NCI-H460 (cell line): ENCODE data around the gene GRIFIN. TPM values are rescaled to one million over a fixed set of nuclear protein-coding genes. Genes with fewer than 3 reads are reported as not detected.

Source experiments
- DNase-seq: peaks from one replicate; pipeline ENCODE4 v3.0.0-alpha.2; 2016; ENCODE audit warnings: low read depth; ENCODE audit errors: extremely low read depth
- total RNA-seq: library from RNA; depleted of rRNA; stranded (reverse); fragments of >200 nt; shearing (Covaris generic); gene quantifications from 2 replicates; pipeline ENCODE4 v1.2.3, GENCODE V29; 2014; rRNA removed

The GRIFIN gene
- total RNA-seq, 1 experiment from 2014 or later, result not detected

DNA sequence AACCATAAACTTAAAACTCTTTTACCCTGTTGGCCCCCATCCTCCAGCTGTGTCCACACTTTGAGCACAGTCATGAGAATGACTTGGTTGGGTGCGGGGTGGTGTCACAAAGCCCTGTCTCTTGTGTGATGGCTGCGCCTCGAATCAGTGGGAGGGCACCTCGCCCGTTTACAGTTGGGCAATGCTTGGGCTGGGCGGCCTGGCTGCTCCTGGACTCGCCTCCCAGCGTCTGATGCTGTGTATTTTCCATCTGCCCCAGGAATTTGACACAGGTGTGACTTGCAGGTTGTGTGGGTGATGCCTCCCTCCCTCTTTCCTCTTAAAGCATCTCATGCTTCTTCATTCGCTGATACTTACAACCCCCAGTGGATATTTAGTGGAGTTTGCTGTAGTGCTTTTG, 39.1 kb downstream of the GRIFIN start:
- DNase-seq, result no peak

DNA sequence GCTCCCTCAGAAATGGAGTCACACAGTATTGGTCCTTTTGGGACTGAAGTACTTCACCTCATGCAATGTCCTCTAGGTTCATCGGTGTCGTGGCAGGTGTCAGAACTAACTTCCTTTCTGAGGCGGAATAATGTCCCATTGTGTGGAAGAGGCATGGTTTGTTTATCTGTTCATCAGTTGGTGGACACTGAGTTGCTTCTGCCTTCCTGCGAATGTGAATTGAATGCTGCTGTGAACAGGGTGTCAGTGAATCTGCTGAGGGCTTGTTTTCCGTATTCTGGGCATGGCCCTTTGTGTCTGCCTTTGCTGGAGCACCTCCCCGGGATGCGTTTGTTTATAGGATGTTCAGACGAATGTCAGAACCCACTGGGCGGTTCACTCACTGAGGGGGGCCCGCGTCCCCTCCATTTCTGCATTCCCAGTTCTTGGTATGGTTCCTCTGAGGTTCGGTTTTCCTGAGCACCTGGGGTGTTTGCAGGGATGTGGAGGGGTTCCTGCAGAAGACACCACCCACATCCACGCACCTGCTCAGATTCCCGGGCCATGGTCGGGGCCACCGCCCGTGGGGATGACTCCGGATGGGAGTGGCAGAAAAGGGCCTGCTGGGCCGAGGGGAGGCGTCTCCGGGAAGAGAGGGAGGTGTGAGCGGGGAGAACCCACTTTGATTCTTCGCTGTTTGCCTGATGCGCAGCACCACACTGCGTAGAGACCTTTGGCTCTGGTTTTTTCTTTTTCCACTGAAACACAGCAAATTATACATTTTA, 39.7 kb downstream of the GRIFIN start:
- no peak for DNase-seq

DNA sequence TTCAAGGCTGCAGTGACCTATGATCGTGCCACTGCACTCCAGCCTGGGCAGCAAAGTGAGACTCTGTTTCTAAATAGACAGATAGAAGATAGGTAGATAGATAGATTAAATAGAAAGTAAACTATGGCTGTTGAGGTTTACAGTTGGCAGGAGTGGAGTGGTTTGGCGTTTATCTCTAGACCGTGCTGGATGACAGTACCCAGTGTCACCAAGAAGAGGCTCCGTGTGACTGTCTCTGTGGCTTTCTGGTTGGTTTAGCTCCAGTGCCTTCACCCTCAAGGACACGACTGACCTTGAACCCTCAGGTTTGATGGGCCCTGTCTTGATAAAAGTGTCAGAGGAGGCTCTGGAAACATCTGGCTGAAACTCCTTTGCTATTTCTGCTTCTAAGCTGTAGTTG, 41.1 kb downstream of the GRIFIN start:
- DNase-seq, result no peak

DNA sequence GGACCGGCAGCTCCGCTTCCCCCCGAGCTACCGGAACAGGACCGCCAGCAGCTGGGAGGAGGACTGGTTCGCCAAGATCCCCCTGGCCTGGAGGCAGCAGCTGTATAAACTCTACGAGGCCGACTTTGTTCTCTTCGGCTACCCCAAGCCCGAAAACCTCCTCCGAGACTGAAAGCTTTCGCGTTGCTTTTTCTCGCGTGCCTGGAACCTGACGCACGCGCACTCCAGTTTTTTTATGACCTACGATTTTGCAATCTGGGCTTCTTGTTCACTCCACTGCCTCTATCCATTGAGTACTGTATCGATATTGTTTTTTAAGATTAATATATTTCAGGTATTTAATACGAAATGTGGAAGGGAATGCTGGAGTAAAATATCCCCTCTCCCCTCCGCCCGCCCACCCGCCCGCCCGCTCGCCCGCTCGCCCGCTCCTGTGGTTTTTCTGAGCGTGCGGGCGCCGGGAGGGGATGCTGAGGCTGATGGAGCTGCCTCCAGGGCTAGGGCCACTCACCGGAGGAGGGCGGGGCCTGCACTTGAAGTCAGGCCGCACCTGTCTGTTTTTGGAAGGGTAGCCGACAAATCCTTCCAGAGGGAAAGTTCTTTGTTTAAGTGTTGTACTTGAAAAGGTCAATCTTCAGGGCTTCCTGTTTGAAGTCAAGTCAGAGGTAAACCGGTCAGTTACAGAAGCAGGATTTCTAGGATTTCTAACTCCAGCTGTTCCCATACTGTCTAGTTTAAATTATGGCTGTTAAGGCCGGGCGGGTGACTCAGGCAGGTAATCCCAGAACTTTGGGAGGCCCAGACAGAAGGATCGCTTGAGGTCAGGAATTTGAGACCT, 42.3 kb downstream of the GRIFIN start:
- DNase-seq, result no peak

GRCh38 chr7:2432910-2433712, 43.1 kb downstream of the GRIFIN start:
- no peak for DNase-seq

GRCh38 chr7:2431260-2431867, 44.8 kb downstream of the GRIFIN start:
- DNase-seq, result no peak

- DNase-seq, result no peak
These were observed 50.4 kb downstream of the GRIFIN start for GRCh38 chr7:2425749-2426148.

Other genes with a start within 250 kb of the GRIFIN start
- 25.9 and 29.1 TPM in 2 replicates for gene MAD1L1, start 243.5 kb downstream of the GRIFIN start, total RNA-seq
- 30.6 and 41.1 TPM in 2 replicates for gene MRM2, start 234.2 kb downstream of the GRIFIN start, total RNA-seq
- 42.2 and 50.2 TPM in 2 replicates for gene NUDT1, start 234.2 kb downstream of the GRIFIN start, total RNA-seq
- gene SNX8, start 162.0 kb downstream of the GRIFIN start, total RNA-seq, result 12.6 and 14.2 TPM in 2 replicates
- gene EIF3B, start 121.6 kb downstream of the GRIFIN start, total RNA-seq, result 182 and 202 TPM in 2 replicates
- 2.4 and 3.8 TPM in 2 replicates for gene CHST12, start 72.8 kb downstream of the GRIFIN start, total RNA-seq
- gene LFNG, start 43.4 kb upstream of the GRIFIN start, total RNA-seq, result 0.20 and 0.32 TPM in 2 replicates
- gene BRAT1, start 79.1 kb upstream of the GRIFIN start, total RNA-seq, result 23.6 and 26.4 TPM in 2 replicates
- gene IQCE, start 82.6 kb upstream of the GRIFIN start, total RNA-seq, result 9.2 and 9.4 TPM in 2 replicates
- 6.0 and 8.1 TPM in 2 replicates for gene TTYH3, start 155.6 kb upstream of the GRIFIN start, total RNA-seq
- 0.12 TPM in 1 of 2 replicates, not detected in the other for gene AMZ1, start 211.8 kb upstream of the GRIFIN start, total RNA-seq